Activated naive CD4-positive, alpha-beta T cell treated with anti-CD3 and anti-CD28 coated beads, Interleukin-2, amount 50 U/mL, for 72 hours (primary cell): ENCODE data around the gene BIK. TPM values are rescaled to one million over a fixed set of nuclear protein-coding genes. Genes with fewer than 3 reads are reported as not detected.
A peak's percentile ranks its signal among the peaks of the same experiment; 100 is the strongest.

Experiments used
- ATAC-seq, 2 donors: fragments of 150-1000 bp; cut with Tn5 transposase; 2 replicates each; pipeline ENCODE4 v1.10.0; 2021; ENCODE audit warnings: mild to moderate bottlenecking in 2 of 2, moderate library complexity in 2 of 2
- DNase-seq, 2 donors: peaks; one replicate each; pipeline ENCODE4 v3.0.0; 2021 to 2022; ENCODE audit warnings: low spot score in 2 of 2
- H3K27ac Mint-ChIP-seq, 2 donors: one replicate each; pipeline ENCODE4 v1.8.0; 2022; ENCODE audit warnings: mild to moderate bottlenecking in 2 of 2, mixed read lengths in 2 of 2
- H3K36me3 Mint-ChIP-seq, 2 donors: one replicate each; pipeline ENCODE4 v1.8.0; 2022; ENCODE audit warnings: mixed read lengths in 2 of 2
- H3K9me3 Mint-ChIP-seq, 2 donors: one replicate each; pipeline ENCODE4 v1.8.0; 2022; ENCODE audit warnings: mixed read lengths in 2 of 2
- total RNA-seq, 2 donors: library from RNA; stranded (reverse); gene quantifications; one replicate each; pipeline ENCODE4 v1.2.3, GENCODE V29; 2022

The BIK gene
- total RNA-seq, 2 donors from 2014 or later, result 0.98 to 1.4 TPM

DNA sequence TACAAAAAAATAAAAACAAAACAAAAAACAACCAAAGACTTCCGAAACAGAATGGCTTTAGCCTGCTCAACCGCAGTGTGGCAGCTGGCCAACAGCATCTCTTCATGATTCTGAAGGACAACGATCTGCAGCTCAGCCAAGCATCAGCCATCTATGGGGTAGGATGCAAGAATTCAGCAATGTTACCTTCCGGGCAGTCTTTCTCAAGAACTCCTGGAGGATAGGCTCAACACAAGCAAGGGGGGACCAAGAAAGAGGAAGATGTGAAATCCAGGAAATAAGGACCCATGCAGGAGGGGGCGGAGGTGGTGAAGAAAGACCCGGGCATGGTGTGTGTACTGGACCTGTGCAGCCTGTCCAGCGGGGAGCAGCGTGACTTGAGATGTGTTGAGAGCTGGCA, 37.3 kb downstream of the BIK start:
- Mint-ChIP-seq H3K9me3 (no peaks in the 10 kb centered on the region), H3K27ac (peak overlapping the region; percentile 45 to 46)

DNA sequence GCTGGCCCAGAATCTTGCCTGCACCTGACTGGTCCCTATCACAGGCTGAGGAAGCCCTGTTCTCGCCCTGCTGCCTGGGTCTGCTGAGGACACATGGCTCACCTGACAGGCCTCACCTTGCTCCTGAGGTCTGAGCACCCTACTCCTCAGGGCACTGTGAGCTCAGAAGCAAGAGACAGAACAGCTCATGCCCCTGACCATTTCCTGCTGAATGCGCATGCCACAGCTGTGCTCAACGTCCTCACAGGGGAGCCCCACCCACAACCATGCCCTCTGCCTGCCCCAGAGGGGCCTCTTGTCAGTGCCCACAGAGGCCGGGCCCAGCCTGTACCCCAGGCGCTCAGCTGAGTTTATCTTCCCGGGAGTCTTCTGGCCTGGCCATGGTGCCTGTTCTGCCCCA, 38.0 kb downstream of the BIK start:
- Mint-ChIP-seq H3K27ac (peak overlapping the region in 1 of 2 donors; percentile 72), H3K36me3 (peaks cover 4 to 7% of the 10 kb centered on the region in 2 donors), H3K9me3 (no peaks in the 10 kb centered on the region)
- ATAC-seq (no peak), DNase-seq (no peak)

More for the DNA sequence above, 37.3 kb downstream of the BIK start:
- no peak for ATAC-seq
- H3K36me3 Mint-ChIP-seq, result peaks cover 7 to 9% of the 10 kb centered on the region in 2 donors
- DNase-seq, result no peak

DNA sequence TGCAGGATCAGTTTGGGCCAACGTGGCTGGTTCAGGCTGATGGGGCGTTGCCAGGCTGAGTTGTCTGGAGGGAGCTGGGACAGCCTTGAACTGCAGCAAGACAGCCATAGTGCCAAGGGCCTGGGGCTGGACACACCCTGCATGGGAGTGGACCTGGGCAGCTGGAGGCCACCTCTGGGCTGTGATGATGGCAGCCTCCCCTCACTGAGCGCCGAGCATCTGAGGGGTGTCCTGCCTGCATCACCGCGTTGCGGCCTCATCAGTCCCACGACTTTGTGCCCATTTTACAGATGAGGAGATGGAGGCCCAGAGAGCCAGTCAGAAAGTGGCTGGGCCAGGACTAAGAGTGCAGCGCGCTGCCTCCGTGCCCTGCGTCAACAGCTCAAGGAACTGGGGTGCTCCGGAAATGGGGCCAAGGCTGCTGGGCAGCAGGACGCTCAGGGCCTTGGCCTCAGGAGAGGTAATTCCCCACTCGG, 40.2 kb downstream of the BIK start:
- peak overlapping the region; percentile 78 to 96 for H3K27ac Mint-ChIP-seq
- no peaks in the 10 kb centered on the region for H3K9me3 Mint-ChIP-seq
- peak in 1 of 2 donors; percentile 4 for ATAC-seq
- peaks cover 0 to 7% of the 10 kb centered on the region in 2 donors for H3K36me3 Mint-ChIP-seq
- no peak for DNase-seq

DNA sequence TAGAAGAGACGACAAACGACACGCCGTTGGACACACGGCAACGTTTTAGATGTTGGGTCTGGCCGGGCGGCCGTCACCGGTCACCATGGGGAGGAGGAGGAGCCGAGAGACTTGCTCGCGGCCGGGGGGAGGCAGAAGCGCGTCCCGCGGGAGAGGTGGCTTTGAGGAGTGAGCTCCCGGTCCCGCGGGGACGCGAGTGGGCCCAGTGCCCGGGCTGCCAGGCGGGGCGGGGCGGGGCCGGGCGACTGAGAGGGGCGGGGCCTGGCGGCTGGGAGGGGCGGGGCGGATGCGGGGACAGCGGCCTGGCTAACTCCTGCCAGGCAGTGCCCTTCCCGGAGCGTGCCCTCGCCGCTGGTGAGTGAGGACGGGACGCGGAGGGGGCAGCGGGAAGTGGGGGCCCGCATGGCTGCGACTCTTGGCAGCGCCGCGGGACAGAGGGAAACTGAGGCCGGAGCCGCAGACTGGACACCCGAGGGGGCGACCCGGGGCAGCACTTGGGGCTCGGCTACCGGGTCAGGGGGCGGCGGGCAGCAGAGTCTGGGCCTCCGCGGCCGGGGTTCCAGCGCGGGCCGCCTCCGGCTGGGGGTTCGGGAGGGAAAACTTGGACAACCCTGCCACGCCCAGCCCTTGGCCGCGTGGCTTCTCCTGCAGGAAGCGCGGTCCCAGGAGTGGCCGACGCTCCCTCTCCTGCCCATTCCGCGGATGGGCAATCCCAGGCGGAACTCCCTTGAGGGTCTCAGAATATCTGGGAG, 40.9 kb downstream of the BIK start, which contains the start of gene TSPO:
Gene TSPO, plus strand, starts transcription at position 309 of the 752 bp plus-strand sequence. CDS start 7,680 bp downstream, outside the sequence.
- peak; percentile 77 to 78 for ATAC-seq
- Mint-ChIP-seq H3K9me3 (no peaks in the 10 kb centered on the region), H3K36me3 (peaks cover 0 to 7% of the 10 kb centered on the region in 2 donors), H3K27ac (peak within 1 kb of the TSS; percentile 78 to 96)
- peak; percentile 67 to 69 for DNase-seq

DNA sequence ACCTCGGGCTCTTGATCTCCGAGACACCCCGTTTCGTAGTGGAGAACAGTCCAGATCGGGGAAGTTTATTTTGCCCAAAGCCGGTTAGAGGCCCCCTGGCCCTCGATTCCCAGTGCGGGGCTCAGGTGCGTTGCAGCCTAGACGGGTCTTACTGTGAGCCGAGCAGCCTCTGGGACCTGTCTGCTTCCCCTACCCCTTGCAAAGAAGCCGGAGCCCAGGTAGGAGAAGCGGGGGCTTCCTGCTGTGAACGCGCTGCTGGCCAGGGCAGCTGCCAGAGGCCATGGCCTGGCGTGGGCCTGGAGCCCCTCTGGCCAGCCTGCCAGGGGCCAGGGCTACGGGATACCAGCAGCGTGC, 41.4 kb downstream of the BIK start:
- H3K9me3 Mint-ChIP-seq, result no peaks in the 10 kb centered on the region
- DNase-seq, result no peak
- peak; percentile 28 to 47 for ATAC-seq
- peaks cover 0 to 7% of the 10 kb centered on the region in 2 donors for H3K36me3 Mint-ChIP-seq
- peak overlapping the region; percentile 65 to 78 for H3K27ac Mint-ChIP-seq

DNA sequence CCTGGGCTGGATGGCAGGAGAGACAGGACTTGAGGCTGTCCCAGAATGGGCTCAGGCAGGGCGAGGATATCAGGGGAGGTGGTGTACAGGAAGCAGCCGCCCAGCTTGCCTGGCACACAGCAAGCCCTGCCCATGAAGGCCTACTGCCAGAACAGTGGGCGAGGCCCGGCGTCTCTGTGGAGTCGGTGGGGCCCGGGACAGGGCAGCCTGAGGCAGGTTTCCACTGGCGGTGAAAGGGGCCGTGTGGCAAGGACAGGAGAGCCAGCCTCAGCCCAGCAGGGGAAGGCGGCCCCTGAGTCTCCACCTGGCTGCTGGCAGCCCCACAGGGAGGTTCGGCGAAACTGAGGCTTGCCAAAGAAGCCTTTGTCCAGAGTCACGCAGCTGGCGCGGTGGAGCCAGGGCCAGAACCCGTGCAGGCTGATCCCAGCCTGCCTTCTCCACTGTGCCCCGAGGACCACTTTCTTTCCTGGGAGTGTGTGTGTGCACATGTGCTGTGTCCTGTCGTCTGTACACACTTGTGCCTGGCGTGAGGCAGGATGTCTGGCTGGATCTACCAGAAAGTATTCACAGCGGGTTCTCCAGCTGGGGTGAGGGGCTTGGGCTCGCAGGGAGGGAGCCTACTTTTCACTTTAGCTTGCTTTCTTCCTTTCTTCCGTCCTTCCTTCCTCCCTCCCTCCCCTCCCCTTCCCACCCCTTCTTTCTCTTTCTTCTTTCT, 42.0 kb downstream of the BIK start:
- ATAC-seq, result peak; percentile 81 to 84
- H3K9me3 Mint-ChIP-seq, result no peaks in the 10 kb centered on the region

DNA sequence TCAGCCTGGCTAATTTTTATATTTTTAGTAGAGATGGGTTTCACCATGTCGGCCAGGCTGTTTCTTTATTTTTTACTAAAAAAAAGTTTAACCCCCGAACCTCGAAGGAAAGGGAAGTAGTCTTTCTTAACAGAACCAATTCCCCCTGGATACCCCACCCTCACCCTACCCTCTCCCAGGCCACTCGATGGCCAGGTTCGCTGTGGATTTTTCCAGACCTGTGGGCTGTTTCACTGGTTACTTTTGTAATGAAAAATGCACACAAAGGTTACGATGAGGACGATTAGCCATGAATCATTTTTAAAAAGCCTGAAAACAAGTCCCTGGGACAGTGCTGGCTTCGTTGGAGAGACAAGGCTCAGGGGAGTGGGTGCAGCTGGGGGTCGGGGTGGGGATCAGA, 43.3 kb downstream of the BIK start:
- DNase-seq, result no peak
- no peaks in the 10 kb centered on the region for H3K9me3 Mint-ChIP-seq
- no peak for ATAC-seq
- H3K36me3 Mint-ChIP-seq, result peaks cover 0 to 7% of the 10 kb centered on the region in 2 donors
- no peak overlapping the region for H3K27ac Mint-ChIP-seq

More for the DNA sequence above, 42.0 kb downstream of the BIK start:
- peak overlapping the region; percentile 65 to 78 for H3K27ac Mint-ChIP-seq
- DNase-seq, result peak; percentile 60 to 71
- peaks cover 0 to 7% of the 10 kb centered on the region in 2 donors for H3K36me3 Mint-ChIP-seq

DNA sequence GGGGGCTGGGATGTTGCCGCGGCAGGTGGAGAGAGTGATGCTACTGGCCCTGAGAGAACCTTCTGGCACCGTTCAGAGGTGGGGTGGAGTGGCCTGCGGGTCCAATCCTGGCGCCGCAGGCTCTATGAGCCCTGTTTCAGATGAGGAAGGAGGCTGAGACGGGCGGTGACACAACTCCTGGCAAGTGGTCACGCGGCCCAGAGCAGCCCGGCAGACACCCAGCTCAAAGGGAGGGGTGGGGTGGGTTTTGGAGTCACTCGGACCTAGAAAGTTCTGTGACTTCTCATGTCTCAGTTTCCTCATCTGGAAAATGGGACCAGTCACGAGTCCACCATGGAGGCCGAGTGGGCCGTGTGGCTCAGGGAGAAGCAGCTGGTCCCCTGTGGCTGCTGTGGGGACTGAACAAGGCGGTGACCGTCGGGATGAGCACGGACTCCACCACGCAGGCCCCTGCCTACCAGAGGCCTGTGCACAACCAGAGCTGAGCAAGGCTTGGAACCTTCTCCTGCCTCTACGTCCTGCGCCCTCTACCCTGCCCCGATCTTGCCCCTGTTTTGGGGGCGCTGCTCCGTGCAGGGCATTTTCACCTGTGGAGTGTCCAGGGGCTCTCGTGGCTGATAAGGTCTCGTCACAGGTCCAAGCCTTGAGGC, 44.5 kb downstream of the BIK start:
- H3K9me3 Mint-ChIP-seq, result no peaks in the 10 kb centered on the region
- H3K27ac Mint-ChIP-seq, result peak overlapping the region in 1 of 2 donors; percentile 22
- ATAC-seq (no peak), DNase-seq (no peak)
- H3K36me3 Mint-ChIP-seq, result peaks cover 0 to 7% of the 10 kb centered on the region in 2 donors

DNA sequence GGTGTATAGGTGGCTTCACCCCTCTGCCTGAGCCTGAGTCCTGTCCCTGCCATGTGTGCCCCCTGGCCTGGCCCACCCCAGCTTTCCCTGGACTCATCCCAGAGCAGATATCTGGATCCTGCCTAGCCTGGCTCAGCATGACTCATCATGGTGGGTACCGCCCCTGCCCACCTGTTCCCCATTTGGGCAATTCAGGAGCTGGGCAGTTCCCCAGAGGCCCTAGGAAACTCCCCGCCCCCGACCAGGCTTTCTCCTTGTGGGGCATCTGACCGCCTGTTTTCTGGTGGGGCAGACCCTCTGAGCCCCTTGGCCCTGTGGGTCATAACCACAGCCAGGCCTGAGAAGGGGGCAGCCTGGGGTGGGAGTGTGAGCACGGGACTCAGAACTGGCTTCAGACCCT, 45.2 kb downstream of the BIK start:
- H3K36me3 Mint-ChIP-seq, result peaks cover 0 to 4% of the 10 kb centered on the region in 2 donors
- ATAC-seq (no peak), DNase-seq (no peak)
- H3K27ac Mint-ChIP-seq, result no peak overlapping the region
- no peaks in the 10 kb centered on the region for H3K9me3 Mint-ChIP-seq

DNA sequence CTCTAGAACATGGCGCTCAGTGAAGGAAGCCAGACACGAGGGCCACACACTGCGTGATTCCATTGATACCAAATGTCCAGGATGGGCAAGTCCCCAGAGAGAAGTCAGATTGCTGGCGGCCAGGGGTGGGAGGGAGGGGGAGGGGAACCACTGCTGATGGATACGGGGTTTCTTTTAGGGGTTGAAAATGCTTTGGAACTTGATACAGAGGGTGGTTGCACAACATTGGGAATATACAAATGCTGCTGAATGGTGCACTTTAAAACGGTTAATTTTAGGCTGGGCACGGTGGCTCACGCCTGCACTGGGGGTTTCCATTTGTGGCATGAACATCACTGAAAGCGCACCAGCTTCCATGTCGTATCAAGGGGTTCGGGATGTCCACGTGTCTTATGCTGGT, 45.9 kb downstream of the BIK start:
- Mint-ChIP-seq H3K27ac (no peak overlapping the region), H3K36me3 (no peaks in the 10 kb centered on the region), H3K9me3 (no peaks in the 10 kb centered on the region)
- DNase-seq, result no peak
- no peak for ATAC-seq

DNA sequence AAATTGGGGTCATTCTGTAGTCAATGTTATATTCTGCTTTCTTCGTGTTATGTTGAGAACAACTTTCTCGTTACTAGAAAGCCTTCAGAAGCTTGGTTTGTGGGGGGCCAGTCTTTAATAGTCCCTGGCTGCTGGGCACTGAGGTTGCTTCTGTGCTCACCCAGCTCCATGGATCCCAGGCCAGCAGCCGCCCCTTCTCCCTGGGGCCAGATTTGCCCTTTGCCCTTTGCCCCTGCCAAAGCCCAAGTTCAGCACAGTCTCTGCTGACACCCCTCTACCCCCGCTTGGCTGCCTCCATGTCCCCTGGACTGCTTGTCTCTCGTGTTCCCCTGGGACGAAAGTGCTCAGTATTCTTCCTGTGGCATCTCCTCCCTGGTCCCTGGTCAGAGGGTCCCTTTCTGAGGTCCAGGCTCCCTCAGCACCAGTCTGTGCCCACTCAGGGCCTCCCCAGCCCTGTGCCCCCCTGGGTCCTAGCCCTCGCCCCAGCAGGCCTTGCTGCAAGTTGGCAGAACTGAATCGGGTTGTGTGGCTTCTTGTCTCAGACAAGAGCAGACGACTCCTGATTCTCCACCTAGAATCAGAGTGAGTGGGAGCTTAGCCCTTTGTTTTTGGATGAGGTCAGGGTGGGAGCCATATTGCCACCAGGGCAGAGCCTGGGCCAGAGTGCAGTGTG, 47.5 kb downstream of the BIK start:
- ATAC-seq (no peak), DNase-seq (no peak)
- H3K27ac Mint-ChIP-seq, result peak overlapping the region; percentile 48 to 90
- no peaks in the 10 kb centered on the region for H3K36me3 Mint-ChIP-seq
- H3K9me3 Mint-ChIP-seq, result no peaks in the 10 kb centered on the region

DNA sequence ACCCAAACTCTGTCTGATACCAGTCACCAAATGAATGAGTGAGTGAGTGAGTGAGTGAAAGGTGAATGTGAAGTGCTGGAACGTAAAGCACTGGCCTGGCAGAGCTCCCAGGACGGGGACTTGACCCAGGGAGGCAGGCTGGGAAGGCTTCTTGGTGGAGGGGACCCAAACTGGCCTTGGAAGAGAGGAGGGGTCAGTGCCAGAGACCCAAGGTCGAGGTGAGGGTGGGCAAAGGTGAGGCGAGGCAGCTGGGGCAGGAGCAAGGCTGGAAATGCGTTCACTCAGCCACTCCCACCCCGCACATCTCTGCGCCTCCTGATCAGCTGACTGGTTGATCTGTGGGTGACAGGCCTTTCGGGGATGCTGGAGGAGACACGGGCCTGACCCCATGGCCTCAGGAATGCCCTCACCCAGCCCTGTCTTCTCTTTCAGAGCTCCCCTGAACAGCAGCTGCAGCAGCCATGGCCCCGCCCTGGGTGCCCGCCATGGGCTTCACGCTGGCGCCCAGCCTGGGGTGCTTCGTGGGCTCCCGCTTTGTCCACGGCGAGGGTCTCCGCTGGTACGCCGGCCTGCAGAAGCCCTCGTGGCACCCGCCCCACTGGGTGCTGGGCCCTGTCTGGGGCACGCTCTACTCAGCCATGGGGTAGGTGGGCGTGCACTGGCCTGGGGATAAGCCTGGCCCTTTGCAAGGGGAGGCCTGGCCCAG, 48.4 kb downstream of the BIK start:
- peak overlapping the region; percentile 48 to 90 for H3K27ac Mint-ChIP-seq
- no peak for ATAC-seq
- no peaks in the 10 kb centered on the region for H3K9me3 Mint-ChIP-seq
- no peak for DNase-seq
- no peaks in the 10 kb centered on the region for H3K36me3 Mint-ChIP-seq

DNA sequence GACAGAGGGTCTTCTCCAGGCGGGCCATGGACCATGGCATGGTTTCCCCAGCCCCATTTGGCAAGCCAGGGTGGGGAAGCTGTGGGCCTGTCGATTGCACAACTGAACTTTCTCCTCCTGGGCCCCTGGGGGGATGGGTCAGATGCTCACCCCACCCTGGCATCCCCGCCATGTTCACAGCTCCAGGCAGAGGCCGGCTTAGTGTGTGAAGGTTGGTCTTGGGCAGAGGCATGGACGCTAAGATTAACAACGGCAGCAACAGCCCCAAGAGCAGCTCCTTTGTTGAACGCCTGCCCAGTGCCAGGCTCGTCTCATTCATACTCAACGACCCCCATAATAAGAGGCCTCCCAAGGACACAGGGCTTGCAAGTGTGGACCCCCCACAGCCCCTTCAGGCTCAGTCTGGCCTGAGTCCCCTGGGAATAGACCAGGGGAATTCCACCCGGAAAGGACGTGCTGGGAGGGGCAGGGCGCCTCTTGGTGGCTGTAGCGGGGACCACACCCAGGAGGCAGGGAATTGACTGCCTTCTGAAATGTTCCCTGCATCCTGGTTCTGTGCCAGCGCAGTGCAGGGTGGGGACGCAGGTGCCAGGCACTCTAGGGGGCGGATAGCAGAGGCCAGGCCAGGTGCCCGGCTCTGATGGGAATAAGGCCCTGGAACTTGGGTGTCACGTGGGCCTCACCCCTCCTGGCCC, 49.1 kb downstream of the BIK start:
- H3K36me3 Mint-ChIP-seq, result no peaks in the 10 kb centered on the region
- ATAC-seq (no peak), DNase-seq (no peak)
- no peaks in the 10 kb centered on the region for H3K9me3 Mint-ChIP-seq
- H3K27ac Mint-ChIP-seq, result no peak overlapping the region

DNA sequence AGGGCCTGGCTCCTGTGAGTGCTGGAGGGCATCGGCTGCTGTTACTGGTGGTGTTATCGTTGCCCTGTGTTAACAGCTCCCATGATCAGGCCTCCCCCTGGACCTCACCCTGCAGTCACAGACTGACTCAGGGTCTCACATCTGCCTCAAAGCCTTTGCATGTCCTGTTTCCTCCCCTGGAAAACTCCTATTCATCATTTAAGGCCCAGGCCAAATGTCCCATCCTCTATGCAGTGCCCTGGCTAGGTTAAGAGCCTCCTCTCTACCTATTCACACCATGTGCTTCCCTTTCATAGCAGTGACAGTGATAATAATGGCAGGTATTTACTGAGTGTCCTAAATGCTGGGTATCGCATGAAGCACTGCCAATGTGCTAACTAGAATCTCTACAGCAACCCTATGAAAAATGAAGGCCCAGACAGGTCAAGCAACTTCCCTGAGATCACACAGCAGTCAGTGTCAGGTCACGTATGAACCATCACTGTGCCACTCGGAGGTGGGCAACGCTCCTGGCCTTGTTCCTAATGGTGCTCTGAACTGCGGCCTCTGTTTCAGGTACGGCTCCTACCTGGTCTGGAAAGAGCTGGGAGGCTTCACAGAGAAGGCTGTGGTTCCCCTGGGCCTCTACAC, 50.1 kb downstream of the BIK start:
- peak overlapping the region; percentile 32 to 61 for H3K27ac Mint-ChIP-seq
- no peak for ATAC-seq
- no peaks in the 10 kb centered on the region for H3K9me3 Mint-ChIP-seq
- no peak for DNase-seq
- H3K36me3 Mint-ChIP-seq, result no peaks in the 10 kb centered on the region
